ENCODE results near the gene ADAMTSL1.

GRCh38 chr9:18761742-18762300 lies 287.9 kb downstream of the ADAMTSL1 start:
- TF ChIP-seq CTCF (IDR thresholded peaks at IDR 0.05; ENCODE audit: insufficient read depth, low read depth, low read length): no peak
- no peak for TF ChIP-seq EZH2 (IDR thresholded peaks at IDR 0.05; ENCODE audit: insufficient read depth, low read length)

Measured in astrocyte (in vitro differentiated cells and primary cell).